ENCODE results near the gene MAP3K20.

The MAP3K20 gene

GRCh38 chr2:173218326-173219056 is 142.8 kb downstream of the MAP3K20 start:
- no peak for TF ChIP-seq CTCF (IDR thresholded peaks at IDR 0.05; ENCODE audit: extremely low read depth, missing control alignments)
- no peak for DNase-seq (ENCODE audit: low spot score)

- DNase-seq (ENCODE audit: low spot score) = no peak
- TF ChIP-seq CTCF (IDR thresholded peaks at IDR 0.05; ENCODE audit: extremely low read depth, missing control alignments) = no peak
These were observed 145.6 kb downstream of the MAP3K20 start for GRCh38 chr2:173221132-173221695.

- DNase-seq (ENCODE audit: low spot score) = no peak
- TF ChIP-seq CTCF (IDR thresholded peaks at IDR 0.05; ENCODE audit: extremely low read depth, missing control alignments) = no peak
These were observed 146.4 kb downstream of the MAP3K20 start for GRCh38 chr2:173221937-173222594.

- DNase-seq (ENCODE audit: low spot score) = no peak
- no peak for TF ChIP-seq CTCF (IDR thresholded peaks at IDR 0.05; ENCODE audit: extremely low read depth, missing control alignments)
These were observed 148.2 kb downstream of the MAP3K20 start for GRCh38 chr2:173223871-173224270.

- TF ChIP-seq CTCF (IDR thresholded peaks at IDR 0.05; ENCODE audit: extremely low read depth, missing control alignments) = no peak
- DNase-seq (ENCODE audit: low spot score) = no peak
These were observed 151.5 kb downstream of the MAP3K20 start for GRCh38 chr2:173226899-173227698.

GRCh38 chr2:173229086-173229485 is 153.4 kb downstream of the MAP3K20 start:
- no peak for TF ChIP-seq CTCF (IDR thresholded peaks at IDR 0.05; ENCODE audit: extremely low read depth, missing control alignments)
- DNase-seq (ENCODE audit: low spot score) = no peak

Measured in GM20000 (cell line).